ENCODE results near the gene SH3RF1.

The SH3RF1 gene

GRCh38 chr4:169098532-169098931, 172.2 kb downstream of the SH3RF1 start:
- DNase-seq: no peak

GRCh38 chr4:169098054-169098497, 172.7 kb downstream of the SH3RF1 start:
- DNase-seq: no peak

GRCh38 chr4:169096221-169096620, 174.5 kb downstream of the SH3RF1 start:
- DNase-seq: no peak

GRCh38 chr4:169094656-169095231, 176.0 kb downstream of the SH3RF1 start:
- no peak for DNase-seq

- no peak for DNase-seq
These were observed 177.8 kb downstream of the SH3RF1 start for GRCh38 chr4:169092889-169093522.

- DNase-seq: no peak
These were observed 180.1 kb downstream of the SH3RF1 start for GRCh38 chr4:169090484-169091215.

- DNase-seq: no peak
These were observed 181.8 kb downstream of the SH3RF1 start for GRCh38 chr4:169089004-169089403.

GRCh38 chr4:169084954-169085353, 185.8 kb downstream of the SH3RF1 start:
- DNase-seq: no peak

GRCh38 chr4:169080981-169081380, 189.8 kb downstream of the SH3RF1 start:
- DNase-seq: no peak

GRCh38 chr4:169079942-169080827, 190.6 kb downstream of the SH3RF1 start:
- DNase-seq: no peak

GRCh38 chr4:169074117-169074516, 196.6 kb downstream of the SH3RF1 start:
- no peak for DNase-seq

- no peak for DNase-seq
These were observed 199.0 kb downstream of the SH3RF1 start for GRCh38 chr4:169071747-169072146.

- no peak for DNase-seq
These were observed 199.9 kb downstream of the SH3RF1 start for GRCh38 chr4:169070895-169071218.

- DNase-seq: peak; percentile 8
These were observed 200.5 kb downstream of the SH3RF1 start for GRCh38 chr4:169070071-169070894.

- DNase-seq: no peak
These were observed 202.3 kb downstream of the SH3RF1 start for GRCh38 chr4:169068423-169068822.

- no peak for DNase-seq
These were observed 203.8 kb downstream of the SH3RF1 start for GRCh38 chr4:169066934-169067333.

GRCh38 chr4:169064296-169064695, 206.5 kb downstream of the SH3RF1 start:
- no peak for DNase-seq

- DNase-seq: no peak
These were observed 207.3 kb downstream of the SH3RF1 start for GRCh38 chr4:169063441-169063840.

GRCh38 chr4:169062897-169063244, 207.9 kb downstream of the SH3RF1 start:
- DNase-seq: no peak

GRCh38 chr4:169061386-169061785, 209.4 kb downstream of the SH3RF1 start:
- no peak for DNase-seq

GRCh38 chr4:169060391-169061091, 210.2 kb downstream of the SH3RF1 start:
- DNase-seq: no peak

Measured in NCI-H2107 (cell line).